Measurements from ENCODE around the gene IKBKE.
A peak's percentile ranks its signal among the peaks of the same experiment; 100 is the strongest.

The IKBKE gene

DNA sequence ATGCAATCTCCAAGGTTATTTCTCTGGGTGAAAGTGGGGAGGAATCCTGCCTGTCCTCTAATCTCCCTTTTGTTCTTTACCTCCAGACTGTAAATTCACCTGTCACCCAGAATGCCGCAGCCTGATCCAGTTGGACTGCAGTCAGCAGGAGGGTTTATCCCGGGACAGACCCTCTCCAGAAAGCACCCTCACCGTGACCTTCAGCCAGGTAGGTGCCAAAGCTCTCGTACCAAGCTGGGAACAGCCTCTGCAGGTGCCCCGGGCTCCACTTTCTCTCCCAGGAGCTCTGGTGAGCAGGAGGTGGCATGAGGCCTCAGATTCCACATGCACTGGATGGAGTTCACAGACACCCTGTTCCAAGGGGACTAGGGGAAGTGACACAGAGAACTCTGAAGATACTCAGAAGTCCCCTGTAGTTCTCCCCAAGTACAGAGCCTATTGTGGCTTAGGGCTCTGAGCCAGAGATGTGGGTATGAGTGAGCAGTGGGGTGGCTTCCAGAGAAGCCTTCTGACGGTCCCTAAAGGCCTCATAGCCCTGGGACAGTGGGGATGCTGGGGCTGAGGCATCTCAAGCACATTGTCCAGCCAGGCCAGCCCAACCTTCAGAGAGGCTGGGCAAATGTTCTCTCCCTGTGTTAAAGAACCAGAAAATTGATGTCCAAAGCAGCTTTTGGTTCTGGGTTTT lies 68.0 kb downstream of the IKBKE start:
- no peak overlapping the region for H3K9ac ChIP-seq (ENCODE audit: low read length)
- peaks cover 13% of the 10 kb centered on the region for H3K4me1 ChIP-seq (ENCODE audit: low read length)
- H3K27me3 ChIP-seq (ENCODE audit: low read depth, low read length) = no peaks in the 10 kb centered on the region
- no peak for TF ChIP-seq EZH2phosphoT487 (IDR thresholded peaks at IDR 0.05; ENCODE audit: low read depth)
- no peak overlapping the region for H2AFZ ChIP-seq (ENCODE audit: low read depth, low read length)
- H3K36me3 ChIP-seq (replicated peaks; ENCODE audit: low read depth, low read length) = no peaks in the 10 kb centered on the region
- no peaks in the 10 kb centered on the region for H3K9me3 ChIP-seq (ENCODE audit: insufficient read depth, low read length)
- H3K4me3 ChIP-seq (ENCODE audit: low read length) = no peak overlapping the region
- no peak overlapping the region for H3K4me2 ChIP-seq (ENCODE audit: low read length)
- H3K79me2 ChIP-seq (ENCODE audit: low read length) = no peaks in the 10 kb centered on the region
- no peak overlapping the region for H3K27ac ChIP-seq (ENCODE audit: low read length)
- H4K20me1 ChIP-seq (ENCODE audit: insufficient read depth, low read length) = no peaks in the 10 kb centered on the region

DNA sequence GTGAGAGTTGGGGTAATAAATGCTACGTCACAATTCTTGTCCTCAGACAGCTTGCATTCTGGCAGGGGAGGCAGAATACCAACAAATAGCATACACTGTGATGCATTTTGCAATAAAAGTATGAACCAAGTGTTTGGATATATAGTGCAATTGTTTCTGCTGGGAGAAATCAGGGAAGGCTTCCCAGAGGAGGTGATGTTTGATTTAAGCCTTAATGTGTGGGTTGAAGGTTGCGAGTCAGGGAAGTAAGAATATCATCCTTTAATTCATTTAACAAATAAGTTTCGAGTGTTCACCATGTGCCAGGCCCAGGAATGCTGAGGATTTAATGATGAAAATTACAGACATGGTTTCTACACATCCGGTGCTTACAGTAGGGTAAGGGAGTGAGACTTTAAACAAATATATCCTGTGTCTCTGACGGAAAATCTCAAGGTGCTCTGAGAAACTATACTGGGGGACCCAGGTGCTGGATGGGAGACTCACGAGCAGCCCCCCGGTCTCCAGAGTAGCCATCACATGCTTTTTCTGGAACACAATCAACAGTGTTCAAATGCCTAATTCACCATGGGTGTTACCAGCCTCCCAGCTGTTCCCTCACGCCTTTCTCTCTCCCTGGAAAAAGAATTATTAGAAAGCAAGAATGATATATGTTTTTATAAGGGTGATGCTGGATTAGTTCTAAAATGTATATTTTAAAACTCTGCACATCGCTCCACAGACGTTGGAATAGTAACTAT lies 68.8 kb downstream of the IKBKE start:
- Histone ChIP-seq H3K27me3 (ENCODE audit: low read depth, low read length) (no peaks in the 10 kb centered on the region), H3K4me3 (ENCODE audit: low read length) (no peak overlapping the region), H3K36me3 (replicated peaks; ENCODE audit: low read depth, low read length) (no peaks in the 10 kb centered on the region), H4K20me1 (ENCODE audit: insufficient read depth, low read length) (no peaks in the 10 kb centered on the region), H3K4me2 (ENCODE audit: low read length) (no peak overlapping the region), H3K9ac (ENCODE audit: low read length) (no peak overlapping the region), H3K79me2 (ENCODE audit: low read length) (no peaks in the 10 kb centered on the region), H3K9me3 (ENCODE audit: insufficient read depth, low read length) (no peaks in the 10 kb centered on the region), H3K27ac (ENCODE audit: low read length) (no peak overlapping the region), H3K4me1 (ENCODE audit: low read length) (peaks cover 13% of the 10 kb centered on the region), H2AFZ (ENCODE audit: low read depth, low read length) (no peak overlapping the region)
- TF ChIP-seq, protein P1, sequence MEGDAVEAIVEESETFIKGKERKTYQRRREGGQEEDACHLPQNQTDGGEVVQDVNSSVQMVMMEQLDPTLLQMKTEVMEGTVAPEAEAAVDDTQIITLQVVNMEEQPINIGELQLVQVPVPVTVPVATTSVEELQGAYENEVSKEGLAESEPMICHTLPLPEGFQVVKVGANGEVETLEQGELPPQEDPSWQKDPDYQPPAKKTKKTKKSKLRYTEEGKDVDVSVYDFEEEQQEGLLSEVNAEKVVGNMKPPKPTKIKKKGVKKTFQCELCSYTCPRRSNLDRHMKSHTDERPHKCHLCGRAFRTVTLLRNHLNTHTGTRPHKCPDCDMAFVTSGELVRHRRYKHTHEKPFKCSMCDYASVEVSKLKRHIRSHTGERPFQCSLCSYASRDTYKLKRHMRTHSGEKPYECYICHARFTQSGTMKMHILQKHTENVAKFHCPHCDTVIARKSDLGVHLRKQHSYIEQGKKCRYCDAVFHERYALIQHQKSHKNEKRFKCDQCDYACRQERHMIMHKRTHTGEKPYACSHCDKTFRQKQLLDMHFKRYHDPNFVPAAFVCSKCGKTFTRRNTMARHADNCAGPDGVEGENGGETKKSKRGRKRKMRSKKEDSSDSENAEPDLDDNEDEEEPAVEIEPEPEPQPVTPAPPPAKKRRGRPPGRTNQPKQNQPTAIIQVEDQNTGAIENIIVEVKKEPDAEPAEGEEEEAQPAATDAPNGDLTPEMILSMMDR (IDR thresholded peaks at IDR 0.05; ENCODE audit: low read depth, low read length) = no peak
- TF ChIP-seq EZH2phosphoT487 (IDR thresholded peaks at IDR 0.05; ENCODE audit: low read depth) = no peak

DNA sequence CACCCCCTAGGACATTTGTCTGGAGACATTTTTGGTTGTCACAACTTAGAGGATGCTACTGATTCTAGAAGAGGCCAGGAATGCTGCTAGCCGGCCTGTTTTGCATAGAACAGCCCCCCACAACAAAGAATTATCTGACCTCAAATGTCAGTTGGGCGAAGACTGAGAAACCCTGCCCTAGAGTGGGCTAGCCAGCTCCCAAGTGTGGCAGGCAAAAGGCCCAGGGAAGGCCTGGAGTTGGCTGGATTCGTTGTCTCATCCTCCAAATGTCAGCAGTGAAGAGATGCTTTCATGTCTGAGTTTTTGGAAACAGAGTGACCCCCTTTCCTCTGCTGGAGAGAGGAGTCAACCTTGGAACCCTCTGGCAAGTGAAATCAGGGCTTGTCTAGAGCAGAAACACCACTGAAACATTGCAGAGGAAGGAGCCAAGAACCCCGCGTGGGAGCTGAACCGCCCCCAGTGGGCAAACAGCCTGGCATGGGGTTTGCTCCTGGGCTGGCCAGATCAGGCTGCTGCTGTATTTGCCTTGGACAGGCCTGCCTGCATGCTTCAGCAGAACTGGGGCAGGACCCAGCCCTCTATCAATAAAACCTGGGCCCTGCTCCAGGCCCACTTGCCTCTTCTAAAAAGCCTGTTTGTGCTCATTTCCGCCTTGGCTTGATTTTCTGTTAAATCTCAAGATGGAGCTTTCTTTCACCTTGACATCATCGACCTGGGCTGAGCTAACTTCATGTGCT lies 69.9 kb downstream of the IKBKE start:
- H3K27me3 ChIP-seq (ENCODE audit: low read depth, low read length) = no peaks in the 10 kb centered on the region
- no peaks in the 10 kb centered on the region for H3K9me3 ChIP-seq (ENCODE audit: insufficient read depth, low read length)
- no peaks in the 10 kb centered on the region for H3K79me2 ChIP-seq (ENCODE audit: low read length)
- no peak overlapping the region for H3K4me3 ChIP-seq (ENCODE audit: low read length)
- no peak overlapping the region for H3K4me2 ChIP-seq (ENCODE audit: low read length)
- no peak overlapping the region for H3K27ac ChIP-seq (ENCODE audit: low read length)
- no peaks in the 10 kb centered on the region for H3K36me3 ChIP-seq (replicated peaks; ENCODE audit: low read depth, low read length)
- no peak overlapping the region for H3K9ac ChIP-seq (ENCODE audit: low read length)
- no peaks in the 10 kb centered on the region for H4K20me1 ChIP-seq (ENCODE audit: insufficient read depth, low read length)
- peaks cover 16% of the 10 kb centered on the region for H3K4me1 ChIP-seq (ENCODE audit: low read length)
- no peak for TF ChIP-seq EZH2phosphoT487 (IDR thresholded peaks at IDR 0.05; ENCODE audit: low read depth)
- TF ChIP-seq, protein P1 (IDR thresholded peaks at IDR 0.05; ENCODE audit: low read depth, low read length) = no peak
- 0 out of 2 replicates have a peak overlapping the region, but pooled peaks have one; percentile 16 for H2AFZ ChIP-seq (ENCODE audit: low read depth, low read length)

DNA sequence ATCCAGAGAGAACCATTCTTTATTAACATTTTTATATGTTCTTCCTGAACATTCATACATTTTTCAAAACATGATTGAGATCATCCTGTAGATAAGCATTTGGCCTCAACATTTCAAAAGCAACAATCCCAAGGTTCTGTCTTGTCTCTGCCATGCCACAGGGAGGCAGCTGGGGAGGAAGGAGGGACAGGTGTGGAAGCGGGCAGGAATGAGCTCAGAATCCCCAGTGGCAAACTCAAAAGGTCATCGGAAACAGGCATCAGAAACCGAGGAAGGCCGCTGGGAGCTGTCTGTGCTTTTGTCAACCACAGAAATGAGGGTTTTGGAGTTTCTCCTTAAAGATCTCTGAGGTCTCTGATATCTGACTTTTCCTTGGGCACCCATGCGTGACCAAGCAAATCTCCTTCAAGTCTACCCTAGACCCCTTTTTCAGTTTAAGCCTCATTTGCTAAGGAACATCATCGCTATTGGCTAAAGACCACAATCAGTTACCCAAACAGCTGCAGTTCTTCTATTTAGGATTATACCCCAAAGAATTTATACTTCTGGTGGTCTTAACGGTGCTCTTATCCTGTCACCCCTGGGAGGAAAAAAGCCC lies 71.1 kb downstream of the IKBKE start:
- H3K4me3 ChIP-seq (ENCODE audit: low read length) = no peak overlapping the region
- TF ChIP-seq EZH2phosphoT487 (IDR thresholded peaks at IDR 0.05; ENCODE audit: low read depth) = no peak
- TF ChIP-seq, protein P1 (IDR thresholded peaks at IDR 0.05; ENCODE audit: low read depth, low read length) = no peak

More for the DNA sequence above, 71.1 kb downstream of the IKBKE start:
- no peaks in the 10 kb centered on the region for H3K36me3 ChIP-seq (replicated peaks; ENCODE audit: low read depth, low read length)
- H3K27me3 ChIP-seq (ENCODE audit: low read depth, low read length) = no peaks in the 10 kb centered on the region
- H3K79me2 ChIP-seq (ENCODE audit: low read length) = no peaks in the 10 kb centered on the region
- no peak overlapping the region for H3K4me2 ChIP-seq (ENCODE audit: low read length)
- H3K9me3 ChIP-seq (ENCODE audit: insufficient read depth, low read length) = no peaks in the 10 kb centered on the region
- H4K20me1 ChIP-seq (ENCODE audit: insufficient read depth, low read length) = no peaks in the 10 kb centered on the region
- H3K4me1 ChIP-seq (ENCODE audit: low read length) = peaks cover 13% of the 10 kb centered on the region
- H3K27ac ChIP-seq (ENCODE audit: low read length) = no peak overlapping the region
- no peak overlapping the region for H3K9ac ChIP-seq (ENCODE audit: low read length)
- H2AFZ ChIP-seq (ENCODE audit: low read depth, low read length) = no peak overlapping the region
